SU-DHL-6 (cell line): Measurements from ENCODE around the gene CYP4F3.

Experiments used
- H2AFZ ChIP-seq: fragments of 200-600 bp; sonication (generic); 2 replicates; pipeline ENCODE4 v1.6.1; 2014; ENCODE audit warnings: low read depth, mild to moderate bottlenecking, moderate library complexity, mixed read lengths, antibody characterized with exemption, low read length; ENCODE audit not compliant: severe bottlenecking
- H3F3A ChIP-seq: fragments of 200-600 bp; shearing (Covaris generic); 2 replicates; pipeline ENCODE4 v1.6.0; 2016; ENCODE audit warnings: antibody characterized with exemption, mild to moderate bottlenecking; ENCODE audit not compliant: insufficient read depth
- H3K27ac ChIP-seq: fragments of 200-600 bp; sonication (generic); 2 replicates; pipeline ENCODE4 v1.5.1; 2016; ENCODE audit warnings: low read depth, mild to moderate bottlenecking, low read length, moderate library complexity, mixed read lengths
- H3K27me3 ChIP-seq: fragments of 200-600 bp; sonication (generic), shearing (Covaris generic); 2 replicates; pipeline ENCODE4 v1.6.0; 2014; ENCODE audit warnings: mild to moderate bottlenecking, low read length
- H3K36me3 ChIP-seq: fragments of 200-600 bp; sonication (generic); 2 replicates; pipeline ENCODE4 v1.6.1; 2014; ENCODE audit warnings: mild to moderate bottlenecking, low read length, mixed read lengths
- H3K4me2 ChIP-seq: fragments of 300-600, 200-600 bp; shearing (Covaris generic), sonication (generic); 2 replicates; pipeline ENCODE4 v1.6.0; 2014; ENCODE audit warnings: low read length, low read depth, mild to moderate bottlenecking; ENCODE audit not compliant: poor library complexity, severe bottlenecking
- H3K4me3 ChIP-seq: fragments of 200-600 bp; sonication (generic); 2 replicates; pipeline ENCODE4 v1.5.1; 2014; ENCODE audit warnings: antibody characterized with exemption, low read length, mild to moderate bottlenecking, mixed read lengths; ENCODE audit not compliant: insufficient read depth, poor library complexity, severe bottlenecking
- H3K79me2 ChIP-seq: fragments of 200-600 bp; sonication (generic); 2 replicates; pipeline ENCODE4 v1.6.1; 2014; ENCODE audit warnings: mild to moderate bottlenecking, low read length, moderate library complexity; ENCODE audit not compliant: insufficient read depth
- H3K9ac ChIP-seq: fragments of 200-600 bp; sonication (generic); 2 replicates; pipeline ENCODE4 v1.7.0; 2014; ENCODE audit warnings: mild to moderate bottlenecking, low read length
- H3K9me2 ChIP-seq: fragments of 200-600 bp; sonication (generic); replicated peaks from 2 replicates; pipeline ENCODE4 v1.6.1; 2014; ENCODE audit warnings: low read length; ENCODE audit not compliant: insufficient read depth
- H3K9me3 ChIP-seq: fragments of 200-600 bp; sonication (generic); 2 replicates; pipeline ENCODE4 v1.6.1; 2014; ENCODE audit warnings: low read length, mixed read lengths; ENCODE audit not compliant: insufficient read depth
- H4K20me1 ChIP-seq: fragments of 200-600 bp; sonication (generic); 2 replicates; pipeline ENCODE4 v1.6.1; 2014; ENCODE audit warnings: low read depth, mild to moderate bottlenecking, antibody characterized with exemption, low read length, moderate library complexity, mixed read lengths
- EZH2phosphoT487 ChIP-seq: fragments of 200-600 bp; sonication (generic), shearing (Covaris generic); conservative IDR thresholded peaks from 2 replicates; pipeline ENCODE4 v1.6.1; 2018; ENCODE audit warnings: mild to moderate bottlenecking, antibody characterized with exemption, low read length, moderate library complexity, mixed read lengths
- TF ChIP-seq, protein P1 (sequence below): fragments of 200-600 bp; sonication (generic); IDR thresholded peaks from one replicate; pipeline ENCODE4 v1.5.1; 2017; ENCODE audit warnings: antibody characterized with exemption, mild to moderate bottlenecking, low read length, moderate library complexity; ENCODE audit not compliant: insufficient read depth, poor library complexity, severe bottlenecking

Gene CYP4F3

GRCh38 chr19:15621801-15622200 is 18.9 kb upstream of the CYP4F3 start:
- no peaks in the 10 kb centered on the region for H3K27me3 ChIP-seq
- no peaks in the 10 kb centered on the region for H3K9me2 ChIP-seq
- no peaks in the 10 kb centered on the region for H3K9me3 ChIP-seq
- H2AFZ ChIP-seq: no peak overlapping the region
- no peak overlapping the region for H3K9ac ChIP-seq
- TF ChIP-seq, protein P1, sequence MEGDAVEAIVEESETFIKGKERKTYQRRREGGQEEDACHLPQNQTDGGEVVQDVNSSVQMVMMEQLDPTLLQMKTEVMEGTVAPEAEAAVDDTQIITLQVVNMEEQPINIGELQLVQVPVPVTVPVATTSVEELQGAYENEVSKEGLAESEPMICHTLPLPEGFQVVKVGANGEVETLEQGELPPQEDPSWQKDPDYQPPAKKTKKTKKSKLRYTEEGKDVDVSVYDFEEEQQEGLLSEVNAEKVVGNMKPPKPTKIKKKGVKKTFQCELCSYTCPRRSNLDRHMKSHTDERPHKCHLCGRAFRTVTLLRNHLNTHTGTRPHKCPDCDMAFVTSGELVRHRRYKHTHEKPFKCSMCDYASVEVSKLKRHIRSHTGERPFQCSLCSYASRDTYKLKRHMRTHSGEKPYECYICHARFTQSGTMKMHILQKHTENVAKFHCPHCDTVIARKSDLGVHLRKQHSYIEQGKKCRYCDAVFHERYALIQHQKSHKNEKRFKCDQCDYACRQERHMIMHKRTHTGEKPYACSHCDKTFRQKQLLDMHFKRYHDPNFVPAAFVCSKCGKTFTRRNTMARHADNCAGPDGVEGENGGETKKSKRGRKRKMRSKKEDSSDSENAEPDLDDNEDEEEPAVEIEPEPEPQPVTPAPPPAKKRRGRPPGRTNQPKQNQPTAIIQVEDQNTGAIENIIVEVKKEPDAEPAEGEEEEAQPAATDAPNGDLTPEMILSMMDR: no peak
- no peak for TF ChIP-seq EZH2phosphoT487
- H3K4me2 ChIP-seq: no peak overlapping the region
- H3K79me2 ChIP-seq: no peaks in the 10 kb centered on the region
- H4K20me1 ChIP-seq: no peaks in the 10 kb centered on the region
- H3F3A ChIP-seq: no peaks in the 10 kb centered on the region
- no peak overlapping the region for H3K4me3 ChIP-seq
- H3K27ac ChIP-seq: no peak overlapping the region
- H3K36me3 ChIP-seq: no peaks in the 10 kb centered on the region

- no peaks in the 10 kb centered on the region for H3K9me2 ChIP-seq
- TF ChIP-seq, protein P1: no peak
- no peak for TF ChIP-seq EZH2phosphoT487
- H2AFZ ChIP-seq: no peak overlapping the region
- no peaks in the 10 kb centered on the region for H4K20me1 ChIP-seq
- no peaks in the 10 kb centered on the region for H3K27me3 ChIP-seq
- H3K9ac ChIP-seq: no peak overlapping the region
- no peak overlapping the region for H3K27ac ChIP-seq
- H3K9me3 ChIP-seq: no peaks in the 10 kb centered on the region
- H3K79me2 ChIP-seq: no peaks in the 10 kb centered on the region
- no peaks in the 10 kb centered on the region for H3K36me3 ChIP-seq
- no peak overlapping the region for H3K4me2 ChIP-seq
- H3K4me3 ChIP-seq: no peak overlapping the region
- no peaks in the 10 kb centered on the region for H3F3A ChIP-seq
Measured at GRCh38 chr19:15622991-15623390, 17.7 kb upstream of the CYP4F3 start.

DNA sequence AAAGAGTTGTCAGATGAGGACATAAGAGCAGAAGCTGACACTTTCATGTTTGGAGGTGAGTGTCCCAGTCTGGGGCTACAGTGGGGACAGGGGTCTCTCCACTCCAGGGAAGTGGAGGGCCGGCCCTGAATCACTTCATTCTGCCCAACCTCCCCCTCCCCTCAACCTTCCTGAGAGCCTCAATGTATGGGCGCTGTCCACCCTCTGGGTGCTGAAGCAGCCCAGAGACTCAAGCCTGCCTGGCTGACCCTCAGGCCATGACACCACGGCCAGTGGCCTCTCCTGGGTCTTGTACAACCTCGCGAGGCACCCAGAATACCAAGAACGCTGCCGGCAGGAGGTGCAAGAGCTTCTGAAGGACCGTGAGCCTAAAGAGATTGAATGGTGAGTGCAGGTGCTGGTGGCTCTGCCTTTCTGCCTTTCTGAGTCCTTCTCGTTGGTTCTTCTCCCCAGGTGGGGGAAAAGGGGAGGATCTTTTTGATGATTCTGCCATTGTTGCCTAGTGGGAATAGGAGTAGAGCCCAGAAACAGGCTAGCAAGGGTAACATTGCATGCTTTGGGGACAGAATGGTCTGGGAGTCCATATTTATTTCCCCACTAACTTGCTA is 16.9 kb upstream of the CYP4F3 start:
- Histone ChIP-seq H3K79me2 (no peaks in the 10 kb centered on the region), H3K9ac (no peak overlapping the region), H3K27me3 (no peaks in the 10 kb centered on the region), H3K27ac (no peak overlapping the region), H4K20me1 (no peaks in the 10 kb centered on the region), H3K4me2 (no peak overlapping the region), H3K4me3 (no peak overlapping the region), H3F3A (no peaks in the 10 kb centered on the region), H3K9me3 (no peaks in the 10 kb centered on the region), H3K36me3 (no peaks in the 10 kb centered on the region), H3K9me2 (no peaks in the 10 kb centered on the region), H2AFZ (no peak overlapping the region)
- TF ChIP-seq, protein P1: no peak
- no peak for TF ChIP-seq EZH2phosphoT487
